ENCODE measurements around the gene RDH14. TPM values are rescaled to one million over a fixed set of nuclear protein-coding genes. Genes with fewer than 3 reads are reported as not detected.

RDH14 gene
- polyA plus RNA-seq, 2 of the 4 experiments (the other 2 are of a cell fraction) = 37.0 to 44.5 TPM

- POLR2A ChIA-PET = interaction anchor here (0.6 to 0.7 kb wide), 2 partner anchors 8 to 81 kb away, joined by 3 to 4 read pairs; partner anchors contain the start of gene RDH14
- ATAC-seq = no peak
- H3K27ac ChIP-seq = no peak overlapping the region
- no peak overlapping the region for H3K4me2 ChIP-seq
- 81% methylated on average over 3 of the region's 3 CpGs for WGBS (ENCODE audit: missing lambda C conversion rate)
- TF ChIP-seq JUN (IDR thresholded peaks at IDR 0.05) (0 out of 5 replicates have a peak, but pooled peaks of 1 of the 2 experiments have one; percentile 12), GATA3 (IDR thresholded peaks at IDR 0.05; ENCODE audit: borderline replicate concordance) (no peak), MYC (IDR thresholded peaks at IDR 0.05; ENCODE audit: borderline replicate concordance, low read length) (no peak), EHF (CRISPR knock-in tag; IDR thresholded peaks at IDR 0.05) (no peak), RAD21 (conservative IDR thresholded peaks at IDR 0.05 in 1 of 2, IDR thresholded peaks at IDR 0.05 in 1 of 2) (no peak), NR3C1 (IDR thresholded peaks at IDR 0.05) (no peak), EP300 (IDR thresholded peaks at IDR 0.05) (no peak), CBX8 (IDR thresholded peaks at IDR 0.05) (no peak), FOXS1 (CRISPR knock-in tag; IDR thresholded peaks at IDR 0.05) (no peak), HEYL (CRISPR knock-in tag; IDR thresholded peaks at IDR 0.05) (no peak), MAFK (IDR thresholded peaks at IDR 0.05; ENCODE audit: partially characterized antibody) (peak; percentile 44), HDAC2 (IDR thresholded peaks at IDR 0.05) (no peak), CEBPB (IDR thresholded peaks at IDR 0.05) (no peak)
- TF ChIP-seq, protein P1, sequence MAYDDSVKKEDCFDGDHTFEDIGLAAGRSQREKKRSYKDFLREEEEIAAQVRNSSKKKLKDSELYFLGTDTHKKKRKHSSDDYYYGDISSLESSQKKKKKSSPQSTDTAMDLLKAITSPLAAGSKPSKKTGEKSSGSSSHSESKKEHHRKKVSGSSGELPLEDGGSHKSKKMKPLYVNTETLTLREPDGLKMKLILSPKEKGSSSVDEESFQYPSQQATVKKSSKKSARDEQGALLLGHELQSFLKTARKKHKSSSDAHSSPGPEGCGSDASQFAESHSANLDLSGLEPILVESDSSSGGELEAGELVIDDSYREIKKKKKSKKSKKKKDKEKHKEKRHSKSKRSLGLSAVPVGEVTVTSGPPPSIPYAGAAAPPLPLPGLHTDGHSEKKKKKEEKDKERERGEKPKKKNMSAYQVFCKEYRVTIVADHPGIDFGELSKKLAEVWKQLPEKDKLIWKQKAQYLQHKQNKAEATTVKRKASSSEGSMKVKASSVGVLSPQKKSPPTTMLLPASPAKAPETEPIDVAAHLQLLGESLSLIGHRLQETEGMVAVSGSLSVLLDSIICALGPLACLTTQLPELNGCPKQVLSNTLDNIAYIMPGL (CRISPR knock-in tag; IDR thresholded peaks at IDR 0.05; ENCODE audit: borderline replicate concordance) = no peak
- TF ChIP-seq, protein P2, sequence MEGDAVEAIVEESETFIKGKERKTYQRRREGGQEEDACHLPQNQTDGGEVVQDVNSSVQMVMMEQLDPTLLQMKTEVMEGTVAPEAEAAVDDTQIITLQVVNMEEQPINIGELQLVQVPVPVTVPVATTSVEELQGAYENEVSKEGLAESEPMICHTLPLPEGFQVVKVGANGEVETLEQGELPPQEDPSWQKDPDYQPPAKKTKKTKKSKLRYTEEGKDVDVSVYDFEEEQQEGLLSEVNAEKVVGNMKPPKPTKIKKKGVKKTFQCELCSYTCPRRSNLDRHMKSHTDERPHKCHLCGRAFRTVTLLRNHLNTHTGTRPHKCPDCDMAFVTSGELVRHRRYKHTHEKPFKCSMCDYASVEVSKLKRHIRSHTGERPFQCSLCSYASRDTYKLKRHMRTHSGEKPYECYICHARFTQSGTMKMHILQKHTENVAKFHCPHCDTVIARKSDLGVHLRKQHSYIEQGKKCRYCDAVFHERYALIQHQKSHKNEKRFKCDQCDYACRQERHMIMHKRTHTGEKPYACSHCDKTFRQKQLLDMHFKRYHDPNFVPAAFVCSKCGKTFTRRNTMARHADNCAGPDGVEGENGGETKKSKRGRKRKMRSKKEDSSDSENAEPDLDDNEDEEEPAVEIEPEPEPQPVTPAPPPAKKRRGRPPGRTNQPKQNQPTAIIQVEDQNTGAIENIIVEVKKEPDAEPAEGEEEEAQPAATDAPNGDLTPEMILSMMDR (IDR thresholded peaks at IDR 0.05) = no peak
- TF ChIP-seq, protein P3, sequence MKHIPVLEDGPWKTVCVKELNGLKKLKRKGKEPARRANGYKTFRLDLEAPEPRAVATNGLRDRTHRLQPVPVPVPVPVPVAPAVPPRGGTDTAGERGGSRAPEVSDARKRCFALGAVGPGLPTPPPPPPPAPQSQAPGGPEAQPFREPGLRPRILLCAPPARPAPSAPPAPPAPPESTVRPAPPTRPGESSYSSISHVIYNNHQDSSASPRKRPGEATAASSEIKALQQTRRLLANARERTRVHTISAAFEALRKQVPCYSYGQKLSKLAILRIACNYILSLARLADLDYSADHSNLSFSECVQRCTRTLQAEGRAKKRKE (CRISPR knock-in tag; IDR thresholded peaks at IDR 0.05; ENCODE audit: low read depth) = no peak
- no peak for FAIRE-seq
- H3K4me1 ChIP-seq = peaks cover 7% of the 10 kb centered on the region; the same call in 2 of the 3 replicates
- CTCF ChIA-PET = interaction anchor here (1.3 to 1.8 kb wide), 2 partner anchors 32 to 57 kb away, joined by 4 to 10 read pairs; no protein-coding TSS in a partner anchor
- no peaks in the 10 kb centered on the region for H3K9me3 ChIP-seq
- no peak for DNase-seq (ENCODE audit: low read depth in 1 of 2, low spot score in 1 of 2)
- no peak overlapping the region for H3K4me3 ChIP-seq
Measured at GRCh38 chr2:18552351-18553077, 7.9 kb downstream of the RDH14 start.

- 91% methylated on average over 2 of the region's 2 CpGs for WGBS (ENCODE audit: missing lambda C conversion rate)
- CTCF ChIA-PET = no interaction called here
- no peak for ATAC-seq
Measured at GRCh38 chr2:18551623-18552022, 8.8 kb downstream of the RDH14 start.

DNA sequence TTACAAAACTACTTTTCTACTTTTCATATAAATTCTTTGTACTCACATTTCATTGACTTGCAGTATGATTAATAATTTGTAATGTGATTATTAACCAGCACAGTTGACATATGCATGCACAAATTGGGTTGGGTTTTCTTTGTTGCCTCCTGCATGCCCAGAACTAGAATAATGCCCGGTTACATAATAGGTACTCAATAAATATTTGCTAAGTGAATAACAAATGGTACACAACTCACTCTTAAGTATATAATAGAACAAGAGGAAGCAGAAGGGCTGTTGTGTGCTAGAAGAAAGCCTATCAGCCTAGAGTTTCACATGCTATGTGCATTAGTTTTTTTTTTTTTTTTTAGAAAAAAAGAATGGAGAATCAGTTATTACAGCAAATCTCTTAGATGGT is 9.3 kb downstream of the RDH14 start:
- no peak; a peak in 1 of 6 replicates for ATAC-seq
- H3K27ac ChIP-seq = no peak overlapping the region
- H3K4me3 ChIP-seq = no peak overlapping the region
- H3K4me2 ChIP-seq = 0 out of 3 replicates have a peak overlapping the region, but pooled peaks have one; percentile 10
- H3K9me3 ChIP-seq = no peaks in the 10 kb centered on the region
- 16% methylated on average over 1 of the region's 1 CpG for WGBS (ENCODE audit: missing lambda C conversion rate)
- DNase-seq (ENCODE audit: low read depth in 1 of 2, low spot score in 1 of 2) = no peak
- H3K4me1 ChIP-seq = peaks cover 7% of the 10 kb centered on the region; the same call in 2 of the 3 replicates
- ChIA-PET CTCF (no interaction called here), POLR2A (no interaction called here)
- TF ChIP-seq RARB (CRISPR knock-in tag; IDR thresholded peaks at IDR 0.05) (no peak), PHF8 (IDR thresholded peaks at IDR 0.05; ENCODE audit: borderline replicate concordance, low read depth) (no peak)
- FAIRE-seq = no peak

More at GRCh38 chr2:18551623-18552022, 8.8 kb downstream of the RDH14 start:
- POLR2A ChIA-PET = no interaction called here
- peaks cover 7% of the 10 kb centered on the region; the same call in 2 of the 3 replicates for H3K4me1 ChIP-seq
- no peak overlapping the region for H3K27ac ChIP-seq
- FAIRE-seq = no peak
- H3K9me3 ChIP-seq = no peaks in the 10 kb centered on the region
- TF ChIP-seq BHLHE40 (IDR thresholded peaks at IDR 0.05; ENCODE audit: low read depth, low read length) (no peak), ZSCAN20 (CRISPR knock-in tag; IDR thresholded peaks at IDR 0.05) (no peak), TFCP2L1 (CRISPR knock-in tag; IDR thresholded peaks at IDR 0.05) (no peak)
- DNase-seq (ENCODE audit: low read depth in 1 of 2, low spot score in 1 of 2) = no peak
- no peak overlapping the region for H3K4me3 ChIP-seq
- H3K4me2 ChIP-seq = 0 out of 3 replicates have a peak overlapping the region, but pooled peaks have one; percentile 10

Data from A549 (cell line).